Gastroesophageal sphincter (tissue), 4 donors: ENCODE data around the gene HK2. TPM values are rescaled to one million over a fixed set of nuclear protein-coding genes. Genes with fewer than 3 reads are reported as not detected.

Experiments
- ATAC-seq: fragments of 150-250 bp; one replicate; pipeline ENCODE4 v1.9.1; 2016; ENCODE audit warnings: mild to moderate bottlenecking, moderate library complexity
- H3K27ac ChIP-seq, 4 donors: fragments of 200-600 bp; sonication (generic) in 3 of 4; 1 replicate in 3 of 4; 2 replicates in 1 of 4; pipeline ENCODE4 v1.5.1; 2016 to 2019
- H3K27me3 ChIP-seq: fragments of 200-600 bp; sonication (generic); one replicate; pipeline ENCODE4 v1.5.1; 2019
- H3K36me3 ChIP-seq, 2 donors: fragments of 200-600 bp; sonication (generic); one replicate each; pipeline ENCODE4 v1.5.1; 2019; ENCODE audit warnings: control low read depth in 1 of 2
- H3K4me1 ChIP-seq, 3 donors: fragments of 200-600 bp; sonication (generic); 1 replicate in 2 of 3; 2 replicates in 1 of 3; pipeline ENCODE4 v1.5.1; 2016 to 2019; ENCODE audit warnings: control low read depth in 2 of 3
- H3K4me3 ChIP-seq, 2 donors: fragments of 200-600 bp; sonication (generic); one replicate each; pipeline ENCODE4 v1.5.1; 2019; ENCODE audit warnings: mild to moderate bottlenecking in 1 of 2, moderate library complexity in 1 of 2
- H3K9me3 ChIP-seq, 3 donors: fragments of 200-600 bp; sonication (generic); one replicate each; pipeline ENCODE4 v1.5.1; 2017 to 2019; ENCODE audit warnings: control low read depth in 2 of 3
- EP300 ChIP-seq: sonication (generic); formaldehyde crosslinking; IDR thresholded peaks from one replicate; pipeline ENCODE4 v1.6.1; 2017; ENCODE audit warnings: antibody characterized with exemption, mild to moderate bottlenecking
- POLR2A ChIP-seq, 2 donors: fragments of 450-650 bp; IDR thresholded peaks; one replicate each; pipeline ENCODE4 v1.6.1; 2017; ENCODE audit warnings: antibody characterized with exemption in 2 of 2, mild to moderate bottlenecking in 2 of 2, moderate library complexity in 1 of 2
- POLR2AphosphoS5 ChIP-seq: sonication (generic); formaldehyde crosslinking; IDR thresholded peaks from one replicate; pipeline ENCODE4 v1.6.1; 2017; ENCODE audit warnings: antibody characterized with exemption
- WGBS, 2 donors: methylation state at CpG; one replicate each; pipeline ENCODE4 v1.1.5; 2018; ENCODE audit warnings: low coverage in 1 of 2; 5-methylcytosine and 5-hydroxymethylcytosine counted together
- total RNA-seq, 4 donors: library from RNA; depleted of rRNA; stranded (reverse); fragments of >200 nt; gene quantifications; one replicate each; pipeline ENCODE4 v1.1.0, GENCODE V29; 2016
- TF ChIP-seq, protein P1 (sequence below), 4 experiments: fragments of 200-600 bp in 2 of 4; fragments of 450-650 bp in 2 of 4; sonication (generic) in 1 of 4; IDR thresholded peaks; one replicate each; pipeline ENCODE4 v1.5.1; 2017 to 2019; ENCODE audit warnings: antibody characterized with exemption in 4 of 4, mild to moderate bottlenecking in 2 of 4, moderate library complexity in 2 of 4

HK2 gene
- total RNA-seq, 4 donors from 2014 or later: 0.82 to 6.1 (median 2.1) TPM

DNA sequence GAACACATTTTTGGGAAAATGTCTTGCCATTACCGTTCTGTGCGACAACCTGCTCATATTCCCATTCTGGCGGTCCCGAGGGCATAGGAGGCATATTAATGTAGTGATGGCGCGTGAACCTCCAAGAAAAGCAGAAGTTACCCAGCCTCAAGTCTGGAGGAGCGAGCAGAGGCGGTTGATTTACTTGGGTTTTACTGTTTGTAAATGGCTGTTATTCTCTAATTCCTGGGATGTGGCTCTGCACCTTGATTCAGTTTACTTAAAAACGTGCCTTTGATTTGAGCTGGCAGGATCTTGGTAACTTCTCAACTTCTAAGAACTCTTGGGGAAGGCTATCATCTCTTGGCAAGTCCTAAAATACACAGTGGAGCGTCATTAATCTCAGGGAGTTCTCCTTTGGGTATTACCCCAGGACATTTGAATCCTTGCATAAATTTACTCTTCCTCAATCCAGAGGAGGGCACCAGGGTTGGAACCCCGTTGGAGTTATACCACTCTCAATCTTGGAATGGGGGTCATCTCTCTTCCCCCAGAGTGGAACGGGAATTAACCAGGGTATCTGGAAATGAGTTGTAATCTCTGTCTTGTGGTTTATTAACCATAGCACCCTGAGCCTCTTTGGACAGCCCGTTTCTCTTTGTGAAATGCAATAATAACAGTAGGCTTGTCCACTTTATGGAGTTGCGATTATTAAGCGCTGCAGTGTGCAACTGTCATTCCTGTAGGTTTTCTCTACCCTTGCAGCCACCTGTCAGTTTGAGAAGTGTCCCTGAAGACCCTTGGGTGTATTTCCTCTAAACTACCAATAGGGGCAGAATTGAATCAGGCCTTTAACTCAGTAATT lies 2.1 kb downstream of the HK2 start:
- TF ChIP-seq, protein P1, sequence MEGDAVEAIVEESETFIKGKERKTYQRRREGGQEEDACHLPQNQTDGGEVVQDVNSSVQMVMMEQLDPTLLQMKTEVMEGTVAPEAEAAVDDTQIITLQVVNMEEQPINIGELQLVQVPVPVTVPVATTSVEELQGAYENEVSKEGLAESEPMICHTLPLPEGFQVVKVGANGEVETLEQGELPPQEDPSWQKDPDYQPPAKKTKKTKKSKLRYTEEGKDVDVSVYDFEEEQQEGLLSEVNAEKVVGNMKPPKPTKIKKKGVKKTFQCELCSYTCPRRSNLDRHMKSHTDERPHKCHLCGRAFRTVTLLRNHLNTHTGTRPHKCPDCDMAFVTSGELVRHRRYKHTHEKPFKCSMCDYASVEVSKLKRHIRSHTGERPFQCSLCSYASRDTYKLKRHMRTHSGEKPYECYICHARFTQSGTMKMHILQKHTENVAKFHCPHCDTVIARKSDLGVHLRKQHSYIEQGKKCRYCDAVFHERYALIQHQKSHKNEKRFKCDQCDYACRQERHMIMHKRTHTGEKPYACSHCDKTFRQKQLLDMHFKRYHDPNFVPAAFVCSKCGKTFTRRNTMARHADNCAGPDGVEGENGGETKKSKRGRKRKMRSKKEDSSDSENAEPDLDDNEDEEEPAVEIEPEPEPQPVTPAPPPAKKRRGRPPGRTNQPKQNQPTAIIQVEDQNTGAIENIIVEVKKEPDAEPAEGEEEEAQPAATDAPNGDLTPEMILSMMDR (IDR thresholded peaks at IDR 0.05): peak; percentile 53 to 65 (median 56)
- no peak for TF ChIP-seq EP300
- Histone ChIP-seq H3K27ac (peak overlapping the region in 3 of 4 donors; percentile 54 to 82 (median 75)), H3K4me1 (peaks cover 0 to 39% (median 10%) of the 10 kb centered on the region in 3 donors), H3K9me3 (no peaks in the 10 kb centered on the region), H3K27me3 (peaks cover 6% of the 10 kb centered on the region), H3K4me3 (peak overlapping the region; percentile 53 to 72), H3K36me3 (no peaks in the 10 kb centered on the region)
- ATAC-seq: no peak
- 10 to 12% methylated on average over 12 of the region's 15 CpGs for WGBS, 2 donors

DNA sequence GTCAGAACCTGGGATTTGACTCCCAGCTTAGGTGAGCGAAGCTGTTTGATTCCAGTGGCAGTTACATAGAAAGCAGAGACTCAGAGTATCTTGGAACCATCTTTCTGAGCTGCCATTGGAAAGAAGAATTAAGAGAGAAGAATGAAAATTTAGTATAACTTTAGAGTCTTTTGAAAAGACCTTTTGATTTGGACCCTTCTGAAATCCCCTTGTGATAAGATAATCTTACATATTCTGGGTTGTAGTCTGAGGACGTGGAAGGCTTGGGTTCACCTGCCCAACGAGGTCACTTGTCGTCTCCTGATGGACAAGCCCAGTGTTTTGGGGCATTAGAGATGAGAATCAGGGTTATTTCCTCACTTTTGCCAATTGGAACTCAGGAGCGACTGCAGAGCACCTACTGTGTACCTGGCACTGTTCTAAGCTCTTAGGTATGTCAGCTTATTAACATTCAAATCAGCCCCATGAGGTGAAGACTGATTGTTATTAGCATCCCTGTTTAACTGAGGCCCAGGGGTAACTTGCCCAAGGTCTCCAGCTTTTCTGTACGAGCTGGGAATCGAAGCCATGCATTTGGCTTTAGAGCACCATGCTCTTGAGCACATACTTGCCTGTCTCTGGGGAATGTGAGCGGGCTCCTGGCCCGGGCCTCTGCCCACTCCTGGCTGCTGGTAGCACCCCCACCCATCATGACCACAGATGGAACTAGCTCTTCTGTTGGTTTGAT lies 2.9 kb downstream of the HK2 start:
- no peak overlapping the region for H3K4me3 ChIP-seq

DNA sequence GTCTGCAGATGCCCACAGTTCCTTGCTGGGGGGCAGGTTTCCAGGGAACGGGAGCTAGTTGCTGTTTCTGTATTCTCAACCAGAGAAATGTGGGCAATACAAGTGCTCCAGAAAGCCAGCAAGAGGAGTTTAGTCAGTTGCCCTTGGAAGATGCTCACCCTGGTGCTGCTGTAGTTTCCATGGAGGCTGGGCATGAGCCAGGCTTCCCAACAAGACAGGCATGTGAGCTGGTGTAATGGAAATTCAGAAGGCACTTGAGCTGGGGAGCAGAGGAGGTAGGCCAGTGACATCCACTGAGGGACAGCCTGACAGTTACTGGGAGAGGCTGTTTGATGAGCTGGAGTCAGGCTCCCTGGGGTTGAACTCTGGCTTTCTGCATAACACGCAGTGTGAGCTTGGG lies 7.7 kb downstream of the HK2 start:
- Histone ChIP-seq H3K9me3 (no peaks in the 10 kb centered on the region), H3K4me3 (no peak overlapping the region), H3K27me3 (no peaks in the 10 kb centered on the region), H3K36me3 (no peaks in the 10 kb centered on the region), H3K4me1 (peaks cover 0 to 37% (median 16%) of the 10 kb centered on the region in 3 donors), H3K27ac (no peak overlapping the region)
- no peak for ATAC-seq
- WGBS, 2 donors: 100% methylated on average over 1 of the region's 2 CpGs
- TF ChIP-seq, protein P1 (IDR thresholded peaks at IDR 0.05): no peak
- TF ChIP-seq POLR2A (IDR thresholded peaks at IDR 0.05) (no peak), POLR2AphosphoS5 (no peak), EP300 (no peak)

More for the DNA sequence above, 2.9 kb downstream of the HK2 start:
- Histone ChIP-seq H3K27me3 (peaks cover 6% of the 10 kb centered on the region), H3K27ac (peak overlapping the region in 1 of 4 donors; percentile 82), H3K9me3 (no peaks in the 10 kb centered on the region), H3K4me1 (peaks cover 0 to 39% (median 10%) of the 10 kb centered on the region in 3 donors), H3K36me3 (no peaks in the 10 kb centered on the region)
- no peak for ATAC-seq
- TF ChIP-seq POLR2AphosphoS5 (no peak), EP300 (no peak), POLR2A (IDR thresholded peaks at IDR 0.05) (no peak)
- TF ChIP-seq, protein P1 (IDR thresholded peaks at IDR 0.05): no peak
- WGBS, 2 donors: 60 to 70% methylated on average over 1 to 7 of the region's 9 CpGs

DNA sequence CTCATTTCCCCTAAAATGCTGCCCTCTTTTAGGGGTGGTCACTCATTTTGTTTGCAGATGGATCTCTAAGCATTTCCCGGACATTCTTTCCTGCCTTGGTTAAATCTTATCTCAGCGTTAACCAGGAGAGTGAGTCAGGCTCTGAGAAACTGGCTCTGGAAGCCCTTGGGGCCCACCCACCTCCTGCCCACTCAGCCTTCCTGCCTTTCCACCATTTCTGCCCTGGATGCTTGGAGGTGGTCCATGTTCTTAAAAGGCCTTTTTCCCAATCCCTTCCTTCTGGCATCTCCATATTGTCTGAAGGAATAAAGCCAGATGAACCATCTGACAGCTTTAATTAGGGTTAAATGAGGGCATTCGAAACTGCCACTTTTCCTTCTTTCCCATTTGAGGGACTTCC lies 9.5 kb downstream of the HK2 start:
- H3K4me1 ChIP-seq: peaks cover 0 to 42% (median 16%) of the 10 kb centered on the region in 3 donors
- no peaks in the 10 kb centered on the region for H3K9me3 ChIP-seq
- WGBS, 2 donors: 35 to 83% methylated on average over 3 of the region's 3 CpGs
- H3K27ac ChIP-seq: peak overlapping the region in 3 of 4 donors; percentile 3 to 67 (median 38)
- TF ChIP-seq EP300 (no peak), POLR2A (IDR thresholded peaks at IDR 0.05) (no peak), POLR2AphosphoS5 (no peak)
- TF ChIP-seq, protein P1 (IDR thresholded peaks at IDR 0.05): no peak
- H3K4me3 ChIP-seq: no peak overlapping the region
- H3K27me3 ChIP-seq: no peaks in the 10 kb centered on the region
- no peaks in the 10 kb centered on the region for H3K36me3 ChIP-seq
- ATAC-seq: no peak
